ENCODE results near the gene CBFB.

GRCh38 chr16:67039260-67040020 is 10.5 kb downstream of the CBFB start:
- TF ChIP-seq CTCF (conservative IDR thresholded peaks at IDR 0.05; ENCODE audit: low read depth, low read length): no peak
- TF ChIP-seq EZH2 (IDR thresholded peaks at IDR 0.05; ENCODE audit: low read length, unreplicated experiment): no peak
- TF ChIP-seq EZH2phosphoT487 (IDR thresholded peaks at IDR 0.05; ENCODE audit: borderline replicate concordance, low read length): no peak

Measured in PC-3 (cell line).